OCI-LY3 (cell line): ENCODE results near the gene CAV2.

Experiments used
- H2AFZ ChIP-seq: fragments of 200-600, 300-600 bp; shearing (Covaris generic); 2 replicates; pipeline ENCODE4 v1.6.0; 2014; ENCODE audit warnings: antibody characterized with exemption, low read depth, low read length
- H3K27ac ChIP-seq: fragments of 200-600, 300-600 bp; sonication (generic); 2 replicates; pipeline ENCODE4 v1.5.1; 2014; ENCODE audit warnings: mild to moderate bottlenecking, low read length, moderate library complexity, mixed read lengths
- H3K27me3 ChIP-seq: fragments of 200-600, 300-600 bp; sonication (generic); 2 replicates; pipeline ENCODE4 v1.6.1; 2014; ENCODE audit warnings: low read depth, low read length, mixed read lengths
- H3K36me3 ChIP-seq: fragments of 200-600, 300-600 bp; sonication (generic); replicated peaks from 2 replicates; pipeline ENCODE3; 2014; ENCODE audit warnings: low read depth, low read length, mixed read lengths
- H3K4me1 ChIP-seq: fragments of 300-600, 200-600 bp; sonication (generic); 2 replicates; pipeline ENCODE4 v1.6.1; 2014; ENCODE audit warnings: low read length, mixed read lengths
- H3K4me2 ChIP-seq: fragments of 200-600, 300-600 bp; sonication (generic); 2 replicates; pipeline ENCODE4 v1.6.1; 2014; ENCODE audit warnings: low read length, mixed read lengths
- H3K4me3 ChIP-seq: fragments of 300-600, 200-600 bp; sonication (generic); 2 replicates; pipeline ENCODE4 v1.5.1; 2014; ENCODE audit warnings: antibody characterized with exemption, mild to moderate bottlenecking, low read length, moderate library complexity
- H3K79me2 ChIP-seq: fragments of 300-600, 200-600 bp; shearing (Covaris generic); 2 replicates; pipeline ENCODE4 v1.6.1; 2014; ENCODE audit warnings: mild to moderate bottlenecking, low read length, mixed read lengths
- H3K9ac ChIP-seq: fragments of 300-600, 200-600 bp; shearing (Covaris generic); 2 replicates; pipeline ENCODE4 v1.6.0; 2014; ENCODE audit warnings: mild to moderate bottlenecking, low read length, moderate library complexity
- H3K9me3 ChIP-seq: fragments of 200-600, 300-600 bp; shearing (Covaris generic); 2 replicates; pipeline ENCODE4 v1.6.1; 2014; ENCODE audit warnings: low read length, mixed read lengths; ENCODE audit not compliant: insufficient read depth
- H4K20me1 ChIP-seq: fragments of 200-600, 300-600 bp; sonication (generic); 2 replicates; pipeline ENCODE4 v1.6.1; 2016; ENCODE audit warnings: low read length, mixed read lengths; ENCODE audit not compliant: insufficient read depth
- EZH2phosphoT487 ChIP-seq: fragments of 200-600 bp; shearing (Covaris generic); IDR thresholded peaks from 2 replicates; pipeline ENCODE4 v1.6.1; 2018; ENCODE audit warnings: antibody characterized with exemption, mixed run types, low read depth
- TF ChIP-seq, protein P1 (sequence below): fragments of 200-600, 300-600 bp; sonication (generic); IDR thresholded peaks from 2 replicates; pipeline ENCODE4 v1.5.1; 2014; ENCODE audit warnings: antibody characterized with exemption, low read length, low read depth

The CAV2 gene

DNA sequence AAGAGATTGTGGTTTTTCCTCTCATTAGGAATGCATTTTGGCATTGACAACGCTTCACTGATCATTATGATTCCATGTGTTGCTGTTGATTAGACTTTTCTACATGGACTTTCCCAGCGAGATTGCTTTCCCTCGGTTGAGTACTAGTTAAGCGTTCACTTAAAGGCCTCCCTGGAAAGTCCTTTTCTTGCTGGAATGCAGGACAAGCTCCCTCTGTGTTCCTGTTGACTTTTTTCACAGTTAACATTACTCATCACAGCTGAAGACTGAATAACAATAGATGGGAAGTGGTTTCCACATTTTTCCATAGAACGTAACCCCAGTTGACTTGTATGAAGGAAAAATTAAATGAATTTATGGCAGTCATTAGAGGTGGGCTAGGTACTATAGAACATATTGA, 22.7 kb downstream of the CAV2 start:
- H3K27me3 ChIP-seq = peaks cover 11% of the 10 kb centered on the region
- peaks cover 2% of the 10 kb centered on the region for H3K36me3 ChIP-seq
- TF ChIP-seq, protein P1, sequence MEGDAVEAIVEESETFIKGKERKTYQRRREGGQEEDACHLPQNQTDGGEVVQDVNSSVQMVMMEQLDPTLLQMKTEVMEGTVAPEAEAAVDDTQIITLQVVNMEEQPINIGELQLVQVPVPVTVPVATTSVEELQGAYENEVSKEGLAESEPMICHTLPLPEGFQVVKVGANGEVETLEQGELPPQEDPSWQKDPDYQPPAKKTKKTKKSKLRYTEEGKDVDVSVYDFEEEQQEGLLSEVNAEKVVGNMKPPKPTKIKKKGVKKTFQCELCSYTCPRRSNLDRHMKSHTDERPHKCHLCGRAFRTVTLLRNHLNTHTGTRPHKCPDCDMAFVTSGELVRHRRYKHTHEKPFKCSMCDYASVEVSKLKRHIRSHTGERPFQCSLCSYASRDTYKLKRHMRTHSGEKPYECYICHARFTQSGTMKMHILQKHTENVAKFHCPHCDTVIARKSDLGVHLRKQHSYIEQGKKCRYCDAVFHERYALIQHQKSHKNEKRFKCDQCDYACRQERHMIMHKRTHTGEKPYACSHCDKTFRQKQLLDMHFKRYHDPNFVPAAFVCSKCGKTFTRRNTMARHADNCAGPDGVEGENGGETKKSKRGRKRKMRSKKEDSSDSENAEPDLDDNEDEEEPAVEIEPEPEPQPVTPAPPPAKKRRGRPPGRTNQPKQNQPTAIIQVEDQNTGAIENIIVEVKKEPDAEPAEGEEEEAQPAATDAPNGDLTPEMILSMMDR = no peak
- TF ChIP-seq EZH2phosphoT487 = no peak
- no peak overlapping the region for H3K27ac ChIP-seq
- H3K79me2 ChIP-seq = peaks cover 3% of the 10 kb centered on the region; the same call in 1 of the 2 replicates
- no peaks in the 10 kb centered on the region for H3K9me3 ChIP-seq
- peaks cover 17% of the 10 kb centered on the region for H3K4me1 ChIP-seq
- H4K20me1 ChIP-seq = no peaks in the 10 kb centered on the region
- no peak overlapping the region for H3K4me3 ChIP-seq
- H3K4me2 ChIP-seq = no peak overlapping the region
- H2AFZ ChIP-seq = no peak overlapping the region
- H3K9ac ChIP-seq = no peak overlapping the region

- Histone ChIP-seq H3K4me3 (peak overlapping the region; percentile 96), H3K9me3 (no peaks in the 10 kb centered on the region), H3K27ac (no peak overlapping the region), H3K27me3 (peaks cover 11% of the 10 kb centered on the region), H3K9ac (peak overlapping the region; percentile 10; the same call in 1 of the 2 replicates), H3K36me3 (peaks cover 8% of the 10 kb centered on the region), H4K20me1 (no peaks in the 10 kb centered on the region), H3K4me2 (peak overlapping the region; percentile 98), H3K79me2 (peaks cover 3% of the 10 kb centered on the region; the same call in 1 of the 2 replicates), H3K4me1 (peaks cover 29% of the 10 kb centered on the region), H2AFZ (no peak overlapping the region)
- TF ChIP-seq EZH2phosphoT487 = no peak
- TF ChIP-seq, protein P1 = no peak
Observed at GRCh38 chr7:116524221-116524608, 24.7 kb downstream of the CAV2 start.

GRCh38 chr7:116524609-116525297, 25.2 kb downstream of the CAV2 start, which contains the start of gene CAV1:
Gene CAV1, plus strand, starts transcription at chr7:116525036. Its CDS starts 27 bp downstream, at chr7:116525063.
- H3K27ac ChIP-seq = peak within 1 kb of the TSS; percentile 72
- H3K9ac ChIP-seq = peak within 1 kb of the TSS; percentile 98
- H2AFZ ChIP-seq = peak within 1 kb of the TSS; percentile 57
- peak within 1 kb of the TSS; percentile 96 for H3K4me3 ChIP-seq
- H4K20me1 ChIP-seq = no peaks in the 10 kb centered on the region
- peaks cover 12% of the 10 kb centered on the region for H3K36me3 ChIP-seq
- H3K9me3 ChIP-seq = no peaks in the 10 kb centered on the region
- TF ChIP-seq, protein P1 = no peak; the same call in 1 of the 2 replicates
- no peak for TF ChIP-seq EZH2phosphoT487
- peaks cover 34% of the 10 kb centered on the region for H3K4me1 ChIP-seq
- H3K4me2 ChIP-seq = peak within 1 kb of the TSS; percentile 98
- peaks cover 11% of the 10 kb centered on the region for H3K27me3 ChIP-seq
- H3K79me2 ChIP-seq = peaks cover 3% of the 10 kb centered on the region; the same call in 1 of the 2 replicates

DNA sequence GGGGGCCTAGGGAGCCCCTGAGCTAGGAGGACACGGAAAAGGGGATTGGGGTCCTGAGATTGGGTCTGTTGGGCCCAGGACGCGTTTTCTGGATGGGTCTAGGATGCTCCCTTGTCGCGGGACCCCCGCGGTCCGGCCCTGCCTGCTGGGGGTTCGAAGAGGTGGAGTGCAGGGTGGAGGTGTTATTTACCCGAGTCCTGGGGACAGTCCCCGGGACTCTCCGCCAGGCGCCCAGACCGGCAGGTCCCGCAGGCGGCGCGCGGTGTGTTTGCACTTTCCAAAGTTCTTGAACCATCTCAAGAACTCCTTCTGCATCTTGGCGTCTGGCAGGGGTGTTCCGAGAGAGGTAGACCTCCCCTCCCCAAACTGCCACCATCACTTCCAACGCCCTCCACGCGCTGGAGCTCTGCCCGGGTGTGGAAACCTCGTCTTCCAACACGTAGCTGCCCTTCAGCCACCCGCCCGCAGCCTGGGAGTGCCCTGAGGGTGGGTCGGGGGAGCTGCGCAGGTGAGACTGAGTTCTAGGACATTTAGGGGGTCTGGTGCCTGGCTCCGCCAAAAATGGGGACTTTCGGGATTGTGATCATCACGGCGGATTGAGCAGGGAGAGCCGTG, 25.9 kb downstream of the CAV2 start:
- no peak for TF ChIP-seq EZH2phosphoT487
- TF ChIP-seq, protein P1 = no peak
- Histone ChIP-seq H3K79me2 (peaks cover 3% of the 10 kb centered on the region; the same call in 1 of the 2 replicates), H3K9ac (peak overlapping the region; percentile 98), H3K27ac (peak overlapping the region; percentile 72), H3K9me3 (no peaks in the 10 kb centered on the region), H2AFZ (peak overlapping the region; percentile 57), H3K4me3 (peak overlapping the region; percentile 96), H3K27me3 (peaks cover 11% of the 10 kb centered on the region), H3K4me2 (peak overlapping the region; percentile 98), H3K36me3 (peaks cover 14% of the 10 kb centered on the region), H3K4me1 (peaks cover 41% of the 10 kb centered on the region), H4K20me1 (0 out of 2 replicates have a peak, but pooled peaks cover under 1% of the 10 kb centered on the region)
